Measurements from ENCODE around the gene FGGY. TPM values are rescaled to one million over a fixed set of nuclear protein-coding genes. Genes with fewer than 3 reads are reported as not detected.

FGGY gene
- total RNA-seq, 2 experiments from 2014 or later: 11.9 to 13.6 TPM

GRCh38 chr1:59761443-59761842, 464.5 kb downstream of the FGGY start:
- DNase-seq: no peak
- Mint-ChIP-seq H3K36me3 (ENCODE audit: low read depth) (no peaks in the 10 kb centered on the region), H3K27ac (no peak overlapping the region), H3K9me3 (no peaks in the 10 kb centered on the region), H3K4me3 (no peak overlapping the region), H3K4me1 (ENCODE audit: low read depth) (peaks cover 2% of the 10 kb centered on the region), H3K27me3 (no peaks in the 10 kb centered on the region)
- intact Hi-C loops (cut with micrococcal nuclease): no loop called here
- no peak for ATAC-seq
- ChIA-PET POLR2A (interaction anchor here (0.5 kb wide), 1 partner anchor 95 kb away, joined by 3 read pairs; no protein-coding TSS in a partner anchor), CTCF (interaction anchor here (0.9 to 1.2 kb wide), 3 partner anchors 9 to 637 kb away, joined by 3 read pairs; no protein-coding TSS in a partner anchor)
- TF ChIP-seq CTCF (IDR thresholded peaks at IDR 0.05): no peak

GRCh38 chr1:59763418-59763817, 466.5 kb downstream of the FGGY start:
- ATAC-seq (no peak), DNase-seq (no peak)
- no peak overlapping the region for H3K4me3 Mint-ChIP-seq
- no peaks in the 10 kb centered on the region for H3K36me3 Mint-ChIP-seq (ENCODE audit: low read depth)
- ChIA-PET POLR2A (no interaction called here), CTCF (interaction anchor here (1.0 kb wide), 2 partner anchors 8 to 10 kb away, joined by 3 to 4 read pairs; no protein-coding TSS in a partner anchor)
- TF ChIP-seq CTCF (IDR thresholded peaks at IDR 0.05): no peak
- no peak overlapping the region for H3K27ac Mint-ChIP-seq
- intact Hi-C loops (cut with micrococcal nuclease): no loop called here
- peaks cover 2% of the 10 kb centered on the region for H3K4me1 Mint-ChIP-seq (ENCODE audit: low read depth)
- H3K27me3 Mint-ChIP-seq: no peaks in the 10 kb centered on the region
- no peaks in the 10 kb centered on the region for H3K9me3 Mint-ChIP-seq

- Mint-ChIP-seq H3K4me3 (no peak overlapping the region), H3K4me1 (ENCODE audit: low read depth) (peaks cover 3% of the 10 kb centered on the region), H3K36me3 (ENCODE audit: low read depth) (no peaks in the 10 kb centered on the region), H3K27me3 (no peaks in the 10 kb centered on the region), H3K9me3 (no peaks in the 10 kb centered on the region), H3K27ac (no peak overlapping the region)
- ChIA-PET POLR2A (no interaction called here), CTCF (interaction anchor here (0.6 to 1.8 kb wide), 3 partner anchors 14 to 383 kb away, joined by 3 to 5 read pairs (median 4); no protein-coding TSS in a partner anchor)
- no peak for ATAC-seq
- no peak for TF ChIP-seq CTCF (IDR thresholded peaks at IDR 0.05)
- intact Hi-C loops (cut with micrococcal nuclease): no loop called here
- DNase-seq: no peak
Measured at GRCh38 chr1:59765011-59765730, 468.3 kb downstream of the FGGY start.

GRCh38 chr1:59766227-59766855, 469.4 kb downstream of the FGGY start:
- H3K36me3 Mint-ChIP-seq (ENCODE audit: low read depth): no peaks in the 10 kb centered on the region
- ATAC-seq: no peak
- TF ChIP-seq CTCF (IDR thresholded peaks at IDR 0.05): no peak
- H3K4me1 Mint-ChIP-seq (ENCODE audit: low read depth): peaks cover 3% of the 10 kb centered on the region
- no peak overlapping the region for H3K27ac Mint-ChIP-seq
- H3K9me3 Mint-ChIP-seq: no peaks in the 10 kb centered on the region
- intact Hi-C loops (cut with micrococcal nuclease): no loop called here
- H3K4me3 Mint-ChIP-seq: no peak overlapping the region
- DNase-seq: no peak
- CTCF ChIA-PET: interaction anchor here (1.8 kb wide), 1 partner anchor 15 kb away, joined by 5 read pairs; no protein-coding TSS in a partner anchor
- no peaks in the 10 kb centered on the region for H3K27me3 Mint-ChIP-seq
- POLR2A ChIA-PET: no interaction called here

- CTCF ChIA-PET: no interaction called here
Measured at GRCh38 chr1:59767119-59767518, 470.2 kb downstream of the FGGY start.

More at GRCh38 chr1:59767119-59767518, 470.2 kb downstream of the FGGY start:
- no peak overlapping the region for H3K27ac Mint-ChIP-seq
- H3K4me1 Mint-ChIP-seq (ENCODE audit: low read depth): peaks cover 3% of the 10 kb centered on the region
- no peaks in the 10 kb centered on the region for H3K27me3 Mint-ChIP-seq
- POLR2A ChIA-PET: no interaction called here
- intact Hi-C loops (cut with micrococcal nuclease): no loop called here
- no peak for ATAC-seq
- DNase-seq: no peak
- H3K4me3 Mint-ChIP-seq: no peak overlapping the region
- no peaks in the 10 kb centered on the region for H3K36me3 Mint-ChIP-seq (ENCODE audit: low read depth)
- no peaks in the 10 kb centered on the region for H3K9me3 Mint-ChIP-seq
- TF ChIP-seq CTCF (IDR thresholded peaks at IDR 0.05): no peak
